Neural progenitor cell (in vitro differentiated cells): ENCODE measurements around the gene UBA6. TPM values are rescaled to one million over a fixed set of nuclear protein-coding genes. Genes with fewer than 3 reads are reported as not detected.

Source experiments
- DNase-seq: peaks from one replicate; pipeline ENCODE4 v3.0.0-alpha.2; 2016; ENCODE audit warnings: low spot score
- H2AFZ ChIP-seq: fragments of 200-600 bp; sonication (generic); replicated peaks from 2 replicates; pipeline ENCODE4 v1.6.1; 2016; ENCODE audit warnings: antibody characterized with exemption
- H3F3A ChIP-seq: fragments of 200-600 bp; sonication (generic); 2 replicates; pipeline ENCODE4 v1.6.1; 2016; ENCODE audit warnings: antibody characterized with exemption, low read depth
- H3K27ac ChIP-seq: fragments of 200-600 bp; sonication (generic); 2 replicates; pipeline ENCODE4 v1.5.1; 2016; ENCODE audit warnings: mild to moderate bottlenecking
- H3K27me3 ChIP-seq: fragments of 200-600 bp; sonication (generic); 2 replicates; pipeline ENCODE4 v1.6.1; 2016; ENCODE audit warnings: mild to moderate bottlenecking, moderate library complexity
- H3K36me3 ChIP-seq: fragments of 200-600 bp; sonication (generic); 2 replicates; pipeline ENCODE4 v1.5.1; 2016
- H3K4me1 ChIP-seq: fragments of 200-600 bp; sonication (generic); 2 replicates; pipeline ENCODE4 v1.6.1; 2016; ENCODE audit warnings: mixed run types
- H3K4me2 ChIP-seq: fragments of 200-600 bp; sonication (generic); 2 replicates; pipeline ENCODE4 v1.6.1; 2016
- H3K4me3 ChIP-seq: fragments of 200-600 bp; sonication (generic); 2 replicates; pipeline ENCODE4 v1.5.1; 2016
- H3K79me2 ChIP-seq: fragments of 200-600 bp; sonication (generic); 2 replicates; pipeline ENCODE4 v1.6.1; 2016; ENCODE audit warnings: low read depth
- H3K9ac ChIP-seq: fragments of 200-600 bp; sonication (generic); 2 replicates; pipeline ENCODE4 v1.6.1; 2016
- H3K9me3 ChIP-seq: fragments of 200-600 bp; sonication (generic); 2 replicates; pipeline ENCODE4 v1.5.1; 2016; ENCODE audit warnings: low read depth
- H4K20me1 ChIP-seq: fragments of 200-600 bp; sonication (generic); 2 replicates; pipeline ENCODE4 v1.6.1; 2016; ENCODE audit warnings: low read depth
- H3K27ac Mint-ChIP-seq: 3 replicates; pipeline ENCODE4 v1.8.0; 2021; ENCODE audit warnings: mixed read lengths
- H3K27me3 Mint-ChIP-seq: 2 replicates; pipeline ENCODE4 v1.8.0; 2022; ENCODE audit warnings: low read depth, mild to moderate bottlenecking, inconsistent platforms, moderate library complexity, mixed read lengths; ENCODE audit not compliant: insufficient read depth
- H3K36me3 Mint-ChIP-seq: 3 replicates; pipeline ENCODE4 v1.8.0; 2021; ENCODE audit warnings: mixed read lengths
- H3K4me1 Mint-ChIP-seq: 3 replicates; pipeline ENCODE4 v1.8.0; 2021; ENCODE audit warnings: mixed read lengths
- H3K4me3 Mint-ChIP-seq: 3 replicates; pipeline ENCODE4 v1.8.0; 2021; ENCODE audit warnings: mild to moderate bottlenecking, moderate library complexity, mixed read lengths
- H3K9me3 Mint-ChIP-seq: 3 replicates; pipeline ENCODE4 v1.8.0; 2020; ENCODE audit warnings: mixed read lengths
- CTCF ChIP-seq: fragments of 200-600 bp; sonication (generic); IDR thresholded peaks from 2 replicates; pipeline ENCODE4 v1.5.1; 2017; ENCODE audit warnings: antibody characterized with exemption, mild to moderate bottlenecking
- EZH2 ChIP-seq: fragments of 200-600 bp; sonication (generic); IDR thresholded peaks from 2 replicates; pipeline ENCODE4 v1.6.1; 2017; ENCODE audit warnings: antibody characterized with exemption, mild to moderate bottlenecking, moderate library complexity
- EZH2phosphoT487 ChIP-seq: fragments of 200-600 bp; sonication (generic); IDR thresholded peaks from 2 replicates; pipeline ENCODE4 v1.6.1; 2017; ENCODE audit warnings: antibody characterized with exemption
- total RNA-seq: library from RNA; depleted of rRNA; stranded (reverse); fragments of >200 nt; gene quantifications from 2 replicates; pipeline ENCODE4 v1.2.3, GENCODE V29; 2015; ENCODE audit warnings: low replicate concordance

Gene UBA6
- total RNA-seq, 1 donor from 2014 or later: 162 TPM

GRCh38 chr4:67697860-67698687, 2.9 kb downstream of the UBA6 start:
- peaks cover 19% of the 10 kb centered on the region for H3K36me3 Mint-ChIP-seq
- TF ChIP-seq CTCF (no peak), EZH2 (no peak), EZH2phosphoT487 (no peak)
- H3K4me3 Mint-ChIP-seq: no peak overlapping the region
- H4K20me1 ChIP-seq: no peaks in the 10 kb centered on the region
- H3K27me3 ChIP-seq: no peaks in the 10 kb centered on the region
- H3F3A ChIP-seq: peaks cover 9% of the 10 kb centered on the region
- H3K79me2 ChIP-seq: peaks cover 83% of the 10 kb centered on the region
- no peaks in the 10 kb centered on the region for H3K9me3 ChIP-seq
- H3K27ac Mint-ChIP-seq: no peak overlapping the region
- peaks cover 15% of the 10 kb centered on the region for H3K4me1 ChIP-seq
- no peak overlapping the region for H3K4me2 ChIP-seq
- H3K9ac ChIP-seq: no peak overlapping the region
- no peak overlapping the region for H2AFZ ChIP-seq
- peaks cover 21% of the 10 kb centered on the region for H3K4me1 Mint-ChIP-seq
- H3K36me3 ChIP-seq: no peaks in the 10 kb centered on the region
- H3K4me3 ChIP-seq: no peak overlapping the region
- H3K27me3 Mint-ChIP-seq: peaks cover 2% of the 10 kb centered on the region
- no peak overlapping the region for H3K27ac ChIP-seq
- H3K9me3 Mint-ChIP-seq: no peaks in the 10 kb centered on the region
- no peak for DNase-seq

GRCh38 chr4:67696061-67696460, 4.9 kb downstream of the UBA6 start:
- no peak overlapping the region for H2AFZ ChIP-seq
- peaks cover 89% of the 10 kb centered on the region for H3K79me2 ChIP-seq
- no peak overlapping the region for H3K4me3 ChIP-seq
- H3K36me3 ChIP-seq: no peaks in the 10 kb centered on the region
- Mint-ChIP-seq H3K36me3 (peaks cover 38% of the 10 kb centered on the region), H3K27me3 (peaks cover under 1% of the 10 kb centered on the region), H3K4me3 (no peak overlapping the region), H3K27ac (no peak overlapping the region), H3K9me3 (peaks cover 5% of the 10 kb centered on the region), H3K4me1 (peaks cover 11% of the 10 kb centered on the region)
- peaks cover 6% of the 10 kb centered on the region for H3F3A ChIP-seq
- H3K9me3 ChIP-seq: no peaks in the 10 kb centered on the region
- no peak overlapping the region for H3K9ac ChIP-seq
- no peak for TF ChIP-seq EZH2phosphoT487
- TF ChIP-seq CTCF: no peak
- TF ChIP-seq EZH2: no peak
- H3K4me1 ChIP-seq: peaks cover 6% of the 10 kb centered on the region
- no peak overlapping the region for H3K27ac ChIP-seq
- no peaks in the 10 kb centered on the region for H4K20me1 ChIP-seq
- H3K27me3 ChIP-seq: no peaks in the 10 kb centered on the region
- no peak for DNase-seq
- H3K4me2 ChIP-seq: no peak overlapping the region

- Histone ChIP-seq H3K79me2 (peaks cover 92% of the 10 kb centered on the region), H3K4me3 (no peak overlapping the region)
- H3K27me3 Mint-ChIP-seq: no peaks in the 10 kb centered on the region
These were observed 6.3 kb downstream of the UBA6 start for GRCh38 chr4:67694662-67695061.

More at GRCh38 chr4:67694662-67695061, 6.3 kb downstream of the UBA6 start:
- Mint-ChIP-seq H3K9me3 (peaks cover 5% of the 10 kb centered on the region), H3K27ac (no peak overlapping the region), H3K4me1 (peaks cover 5% of the 10 kb centered on the region), H3K36me3 (peaks cover 42% of the 10 kb centered on the region), H3K4me3 (no peak overlapping the region)
- no peak overlapping the region for H3K27ac ChIP-seq
- H3K36me3 ChIP-seq: no peaks in the 10 kb centered on the region
- no peak overlapping the region for H2AFZ ChIP-seq
- no peak overlapping the region for H3K4me2 ChIP-seq
- H3K27me3 ChIP-seq: no peaks in the 10 kb centered on the region
- DNase-seq: no peak
- peaks cover 4% of the 10 kb centered on the region for H3K4me1 ChIP-seq
- H3F3A ChIP-seq: no peaks in the 10 kb centered on the region
- no peaks in the 10 kb centered on the region for H4K20me1 ChIP-seq
- TF ChIP-seq EZH2: no peak
- no peak for TF ChIP-seq EZH2phosphoT487
- TF ChIP-seq CTCF: no peak
- H3K9me3 ChIP-seq: no peaks in the 10 kb centered on the region
- no peak overlapping the region for H3K9ac ChIP-seq
